SK-MEL-5 (cell line): ENCODE results near the gene GCNT2. TPM values are rescaled to one million over a fixed set of nuclear protein-coding genes. Genes with fewer than 3 reads are reported as not detected.
"Not testable (repeated sequence)": the region's sequence is repeated elsewhere in the genome, so short reads cannot be mapped to it uniquely, and the experiment has no call there.

ENCODE experiments used
- DNase-seq: peaks from one replicate; pipeline ENCODE4 v3.0.0-alpha.2; 2016; ENCODE audit warnings: low read depth, low spot score
- in situ Hi-C: cut with HindIII; loops from 2 replicates; pipeline ENCODE4 v1.10.0; 2016; ENCODE audit warnings: low sequenced_read_pairs, high pct_unique_total_duplicates, low pct_unique_long_range_greater_than_20kb
- small RNA-seq, 2 experiments: library from RNA; depleted of rRNA; stranded (forward); fragments of <200 nt; gene quantifications; one replicate each; pipeline ENCODE3, GENCODE V24; 2014
- total RNA-seq: library from RNA; depleted of rRNA; stranded (reverse); fragments of >200 nt; shearing (Covaris generic); gene quantifications from 2 replicates; pipeline ENCODE4 v1.2.3, GENCODE V29; 2014; rRNA removed

The GCNT2 gene
- total RNA-seq, 1 experiment from 2014 or later: 39.8 TPM

DNA sequence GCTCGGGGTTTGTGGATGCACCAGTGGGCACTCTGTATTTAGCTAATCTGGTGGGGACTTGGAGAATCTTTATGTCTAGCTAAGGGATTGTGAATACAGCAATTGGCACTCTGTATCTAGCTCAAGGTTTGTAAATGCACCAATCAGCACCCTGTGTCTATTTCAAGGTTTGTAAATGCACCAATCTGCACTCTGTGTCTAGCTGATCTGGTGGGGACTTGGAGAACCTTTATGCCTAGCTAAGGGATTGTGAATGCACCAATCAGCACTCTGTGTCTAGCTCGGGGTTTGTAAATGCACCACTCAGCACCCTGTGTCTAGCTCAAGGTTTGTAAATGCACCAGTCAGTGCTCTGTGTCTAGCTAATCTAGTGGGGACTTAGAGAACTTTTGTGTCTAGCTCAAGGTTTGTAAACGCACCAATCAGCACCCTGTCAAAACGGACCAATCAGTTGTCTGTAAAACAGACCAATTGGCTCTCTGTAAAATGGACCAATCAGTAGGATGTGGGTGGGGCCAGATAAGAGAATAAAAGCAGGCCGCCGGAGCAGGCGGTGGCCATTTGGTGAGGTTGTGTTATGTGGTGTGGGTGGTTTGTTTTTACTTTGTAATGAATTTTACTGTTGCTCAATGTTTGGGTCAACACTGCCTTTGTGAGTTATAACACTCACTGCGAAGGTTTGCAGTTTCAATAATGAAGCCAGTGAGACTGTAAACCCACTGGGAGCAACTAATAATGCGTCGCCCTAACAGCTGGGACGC lies 139.5 kb downstream of the GCNT2 start:
- DNase-seq, in situ Hi-C loops: not testable (repeated sequence)

DNA sequence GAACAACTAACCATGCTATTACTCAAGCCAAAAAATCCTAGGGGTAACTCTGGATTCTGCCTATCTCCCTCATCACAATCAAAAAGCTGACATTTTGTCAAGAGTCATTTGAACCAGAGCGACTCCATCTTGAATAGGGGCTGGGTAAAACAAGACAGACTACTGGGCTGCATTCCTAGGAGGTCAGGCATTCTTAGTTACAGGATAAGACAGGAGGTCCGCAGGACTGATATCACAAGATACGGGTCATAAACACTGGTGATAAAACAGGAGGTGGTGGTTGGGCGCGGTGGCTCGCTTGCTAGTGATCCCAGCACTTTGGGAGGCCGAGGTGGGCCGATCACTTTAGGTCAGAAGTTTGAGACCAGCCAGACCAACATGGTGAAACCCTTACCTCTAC lies 141.1 kb downstream of the GCNT2 start:
- no peak for DNase-seq
- in situ Hi-C loops: no loop called here

DNA sequence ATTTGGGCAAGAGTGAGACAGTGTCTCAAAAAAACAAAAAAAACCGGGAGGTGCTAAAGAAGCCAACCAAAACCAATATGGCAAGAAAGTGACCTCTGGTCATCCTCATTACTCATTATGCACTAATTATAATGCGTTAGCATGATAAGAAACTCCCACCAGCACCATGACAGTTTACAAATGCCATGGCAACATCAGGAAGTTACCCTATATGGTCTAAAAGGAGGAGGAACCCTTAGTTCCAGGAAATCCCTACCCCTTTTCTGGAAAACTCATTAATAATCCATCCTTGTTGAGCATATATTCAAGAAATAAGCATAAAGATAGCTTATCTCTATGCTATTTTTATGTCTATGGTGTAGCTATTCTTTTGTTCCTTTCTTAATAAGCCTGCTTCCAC lies 141.6 kb downstream of the GCNT2 start:
- in situ Hi-C loops: no loop called here
- DNase-seq: no peak

DNA sequence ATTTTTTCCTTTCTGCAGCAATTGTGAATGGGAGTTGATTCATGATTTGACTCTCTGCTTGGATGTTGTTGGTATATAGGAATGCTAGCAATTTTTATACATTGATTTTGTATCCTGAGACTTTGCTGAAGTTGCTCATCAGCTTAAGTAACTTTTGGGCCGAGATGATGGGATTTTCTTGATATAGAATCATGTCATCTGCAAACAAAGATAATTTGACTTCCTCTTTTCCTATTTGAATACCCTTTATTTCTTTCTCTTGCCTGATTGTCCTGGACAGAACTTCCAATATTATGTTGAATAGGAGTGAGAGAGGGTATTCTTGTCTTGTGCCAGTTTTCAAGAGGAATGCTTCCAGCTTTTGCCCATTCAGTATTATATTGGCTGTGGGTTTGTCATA lies 144.4 kb downstream of the GCNT2 start:
- in situ Hi-C loops, DNase-seq: not testable (repeated sequence)

DNA sequence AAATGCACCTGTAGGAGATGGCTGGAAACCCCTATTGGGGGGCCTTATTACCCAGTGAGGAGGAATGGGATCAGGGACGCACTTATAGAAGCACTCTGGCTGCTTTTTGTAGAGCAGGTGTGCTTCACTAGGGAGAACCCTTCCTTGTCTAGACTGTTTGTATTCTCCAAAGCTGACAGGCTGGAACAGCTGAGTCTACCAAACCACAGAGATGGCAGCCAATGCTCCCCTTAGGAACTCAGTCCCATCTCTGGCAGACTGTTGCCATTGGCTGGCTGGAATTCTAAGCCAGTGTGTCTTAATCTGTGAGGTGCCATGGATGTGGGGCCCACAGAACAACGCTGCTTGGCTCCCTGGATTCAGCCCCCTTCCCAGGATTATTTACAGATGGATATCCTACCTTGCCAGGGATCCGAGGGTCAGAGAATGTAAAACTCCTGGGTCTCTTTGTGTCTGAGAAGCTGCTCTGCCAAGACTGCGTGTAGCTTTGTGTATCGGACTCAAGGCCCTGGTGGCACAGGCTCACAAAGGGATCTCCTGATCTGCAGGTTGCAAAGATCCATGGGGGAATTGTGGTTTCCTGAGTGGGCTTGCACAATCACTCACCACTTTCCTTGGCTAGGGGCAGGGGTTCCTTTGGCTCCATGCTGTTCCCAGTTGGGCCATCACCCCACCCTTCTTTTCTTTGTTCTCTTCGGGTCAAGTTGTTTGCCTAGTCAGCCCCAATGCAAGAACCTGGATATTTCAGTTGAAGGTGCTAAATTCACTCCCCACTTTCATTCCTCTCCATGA lies 147.2 kb downstream of the GCNT2 start:
- in situ Hi-C loops: no loop called here
- no peak for DNase-seq

DNA sequence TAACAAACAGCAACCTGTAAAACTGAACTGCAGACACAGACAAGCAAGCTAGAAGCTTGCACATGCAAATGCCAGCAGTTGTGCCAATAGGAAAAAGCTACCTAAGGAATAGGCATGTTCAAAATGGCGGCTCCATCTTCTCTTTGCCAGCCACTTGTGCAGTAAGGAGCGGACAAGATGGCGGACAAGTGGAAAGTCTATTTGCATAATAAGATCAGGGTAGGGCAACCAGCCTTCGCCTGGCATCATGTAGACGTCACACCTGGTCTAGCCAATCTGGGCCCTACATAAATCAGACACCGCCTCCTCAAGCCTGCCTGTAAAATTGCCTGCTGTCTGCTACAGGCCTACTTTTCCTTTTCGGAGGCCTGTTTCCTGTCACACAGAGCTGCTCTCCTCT lies 155.3 kb downstream of the GCNT2 start:
- DNase-seq: no peak
- in situ Hi-C loops: no loop called here

DNA sequence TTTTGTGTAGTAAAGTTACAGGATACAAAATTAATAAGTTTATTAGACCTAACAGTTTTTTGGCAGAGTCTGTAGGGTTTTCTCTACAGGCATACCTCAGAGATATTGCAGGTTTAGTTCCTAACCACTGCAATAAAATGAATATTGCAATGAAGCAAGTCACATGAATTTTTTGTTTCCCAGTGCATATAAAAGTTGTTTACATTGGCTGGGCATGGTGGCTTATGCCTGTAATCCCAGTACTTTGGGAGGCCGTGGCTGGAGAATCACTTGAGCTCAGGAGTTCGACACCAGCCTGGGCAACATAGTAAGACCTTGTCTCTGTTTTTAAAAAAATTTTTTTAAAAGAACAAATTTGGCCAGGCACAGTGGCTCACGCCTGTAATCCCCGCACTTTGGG lies 157.3 kb downstream of the GCNT2 start:
- no peak for DNase-seq

More for the DNA sequence above, 157.3 kb downstream of the GCNT2 start:
- in situ Hi-C loops: no loop called here

Small RNA genes within 50 kb of the gene (small RNA-seq; reads per million reads assigned to genes)
- 0 reads per million in 2 experiments for gene RF00019

Other genes starting within 250 kb of the GCNT2 start
- gene TFAP2A, start 106.3 kb upstream of the GCNT2 start, total RNA-seq: 24.6 and 38.4 TPM in 2 replicates
- gene C6orf52, start 173.3 kb downstream of the GCNT2 start, total RNA-seq: 0.63 and 0.85 TPM in 2 replicates
- 60.4 and 74.8 TPM in 2 replicates for gene PAK1IP1, start 173.6 kb downstream of the GCNT2 start, total RNA-seq
- gene TMEM14C, start 201.7 kb downstream of the GCNT2 start, total RNA-seq: 270 and 304 TPM in 2 replicates
- gene TMEM14B, start 226.5 kb downstream of the GCNT2 start, total RNA-seq: 253 and 309 TPM in 2 replicates